SKM-1 (cell line): ENCODE data around the gene CCDC73.

Experiments
- DNase-seq: peaks from one replicate; lab custom pipeline; 2025; ENCODE audit not compliant: unreplicated experiment; lab: John Stamatoyannopoulos, UW

The CCDC73 gene

DNA sequence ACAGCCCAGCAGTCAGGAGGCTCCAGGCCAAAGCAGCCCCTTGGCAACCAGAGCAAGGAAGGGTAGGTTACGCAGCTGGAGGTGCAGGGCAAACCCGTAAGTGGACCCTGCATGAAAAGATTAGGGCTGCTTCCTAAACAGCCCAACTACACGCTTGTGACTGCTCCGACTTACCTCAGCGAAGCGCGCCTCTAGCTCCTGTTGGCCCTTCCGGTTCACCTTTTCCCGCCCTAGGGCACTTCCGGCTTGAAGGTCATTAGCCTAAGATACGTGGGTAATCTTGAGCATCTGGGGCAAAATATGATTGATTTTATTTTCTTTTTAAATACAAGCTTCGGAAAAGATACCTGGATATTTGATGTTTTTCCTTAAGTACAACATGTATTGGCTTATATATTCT, at the start of gene CCDC73:
CCDC73 (minus strand) TSS at position 224 of the 400 bp plus-strand sequence. CDS start 34,419 bp downstream, outside the sequence.
- DNase-seq, result no peak

DNA sequence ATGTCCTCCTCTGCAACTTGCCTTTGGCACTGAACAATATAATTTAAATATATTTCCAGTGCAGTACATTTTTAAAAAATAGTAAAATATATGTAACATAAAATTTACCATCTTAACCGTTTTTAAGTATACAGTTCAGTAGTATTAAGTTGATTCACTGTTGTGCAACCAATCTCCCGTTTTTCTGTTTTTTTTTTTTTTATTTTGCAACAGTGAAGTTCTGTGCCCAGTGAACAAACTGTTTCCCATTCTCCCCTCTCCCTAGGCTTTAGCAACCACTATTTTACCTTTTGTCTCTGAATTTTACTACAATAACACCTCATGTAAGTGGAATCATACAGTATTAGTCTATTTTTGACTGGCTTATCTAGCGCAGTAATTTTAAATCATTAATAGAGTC, 49.1 kb upstream of the CCDC73 start:
- DNase-seq, result no peak

DNA sequence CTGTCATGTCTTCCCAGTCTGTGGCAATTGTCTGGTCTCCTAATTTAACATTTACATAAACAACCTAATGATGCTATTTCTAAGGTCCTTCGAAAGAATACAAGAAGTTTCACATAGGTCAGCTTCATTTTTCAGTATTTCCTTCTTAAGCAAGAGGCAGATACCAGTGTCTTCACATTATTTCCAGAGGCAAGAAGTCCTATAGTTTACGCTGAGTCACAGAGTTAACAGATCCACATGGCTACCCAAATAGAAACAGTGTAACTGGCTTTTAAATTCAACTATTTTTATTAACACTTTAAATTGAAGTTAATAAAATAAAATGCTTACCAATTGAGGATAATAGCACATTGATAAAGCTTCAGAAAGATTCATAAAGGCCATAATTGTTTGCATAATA, 46.1 kb upstream of the CCDC73 start:
- no peak for DNase-seq

DNA sequence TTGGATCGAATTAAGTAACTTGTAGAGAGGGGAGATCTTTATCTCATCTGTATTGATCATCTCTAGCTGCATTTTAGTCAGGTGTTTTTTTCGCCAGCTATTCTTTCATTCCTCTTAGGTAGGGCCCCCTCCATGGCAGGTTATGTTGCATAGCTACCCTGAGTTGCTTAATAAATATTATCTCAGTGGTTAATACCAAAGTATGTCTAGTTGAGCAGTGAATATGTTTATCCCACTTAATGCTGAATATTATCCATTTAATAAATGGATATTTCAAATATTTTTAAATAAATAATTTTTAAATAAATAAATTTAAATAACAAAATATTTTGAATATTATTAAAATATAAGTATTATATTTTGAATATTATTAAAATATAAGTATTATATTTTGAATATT, 44.8 kb upstream of the CCDC73 start:
- DNase-seq, result no peak

DNA sequence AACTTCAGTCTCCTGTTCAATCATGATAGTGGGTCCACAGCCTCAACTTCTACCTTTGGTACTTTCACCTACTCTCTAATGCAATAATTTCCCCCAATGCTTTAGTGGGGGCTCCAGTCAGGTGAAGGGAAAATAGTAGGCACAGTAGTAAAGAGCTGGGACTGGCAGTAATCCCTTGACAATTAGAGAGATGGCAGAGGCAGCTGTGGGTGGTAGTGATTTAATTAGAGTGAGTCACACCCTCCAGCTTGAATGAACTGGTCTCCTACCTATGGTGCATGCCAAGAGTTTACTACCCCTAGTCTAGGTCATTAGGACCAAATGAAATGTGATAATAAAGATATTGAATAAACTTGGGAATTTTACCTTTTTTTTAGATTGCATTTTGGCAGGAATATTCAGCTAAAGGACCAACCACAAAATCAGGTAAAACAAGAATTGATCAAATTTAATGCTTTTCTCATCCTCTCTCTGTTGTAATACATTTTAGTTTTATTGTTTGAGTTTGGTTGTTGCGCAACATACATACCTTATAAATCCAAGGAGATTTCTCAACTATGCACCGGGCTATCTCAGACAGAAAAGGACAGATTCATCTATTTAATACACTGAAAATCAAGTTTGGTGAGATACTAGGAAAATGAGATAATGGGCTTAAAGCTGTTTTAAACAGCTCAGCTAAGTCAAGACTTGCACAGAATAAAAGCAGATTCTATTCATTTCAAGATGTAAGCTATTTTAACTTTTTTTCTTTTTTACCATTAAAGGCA, 44.2 kb upstream of the CCDC73 start:
- DNase-seq, result no peak

DNA sequence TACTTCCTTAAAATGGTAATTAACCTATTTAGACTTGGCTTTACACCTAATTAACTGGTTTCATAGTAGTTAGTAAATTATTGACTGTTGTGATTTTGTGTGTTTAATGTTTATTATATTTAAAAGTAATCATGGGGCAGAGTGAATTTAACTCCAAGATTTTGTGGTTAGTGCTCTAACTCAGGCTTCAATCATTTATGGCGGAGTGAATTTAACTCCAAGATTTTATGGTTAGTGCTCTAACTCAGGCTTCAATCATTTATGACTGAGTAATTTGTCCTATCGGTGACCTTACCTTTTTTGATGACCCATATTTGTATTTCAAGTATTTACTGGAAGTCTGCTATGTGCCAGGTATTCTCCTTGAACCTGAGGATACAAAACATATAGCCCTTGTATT, 42.5 kb upstream of the CCDC73 start:
- no peak for DNase-seq

DNA sequence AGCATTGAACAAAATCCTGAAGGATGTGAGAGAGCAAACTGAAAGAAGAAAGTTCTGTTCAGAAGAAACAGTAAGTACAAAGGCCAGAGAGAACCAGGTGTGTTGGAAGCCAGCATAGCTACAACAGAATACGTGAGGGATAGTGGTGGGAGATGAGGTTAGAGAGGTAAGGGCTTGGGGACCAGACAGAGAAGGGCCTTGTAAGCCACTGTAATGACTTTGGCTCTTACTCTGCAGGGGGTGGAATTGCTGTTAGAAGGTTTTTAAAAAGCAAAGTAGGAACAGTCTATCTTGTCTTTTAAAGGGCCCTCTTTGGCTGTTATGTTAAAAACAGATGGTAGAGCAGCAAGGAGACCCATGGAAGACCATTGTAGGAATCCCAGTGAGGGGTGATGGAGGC, 39.5 kb upstream of the CCDC73 start:
- no peak for DNase-seq

DNA sequence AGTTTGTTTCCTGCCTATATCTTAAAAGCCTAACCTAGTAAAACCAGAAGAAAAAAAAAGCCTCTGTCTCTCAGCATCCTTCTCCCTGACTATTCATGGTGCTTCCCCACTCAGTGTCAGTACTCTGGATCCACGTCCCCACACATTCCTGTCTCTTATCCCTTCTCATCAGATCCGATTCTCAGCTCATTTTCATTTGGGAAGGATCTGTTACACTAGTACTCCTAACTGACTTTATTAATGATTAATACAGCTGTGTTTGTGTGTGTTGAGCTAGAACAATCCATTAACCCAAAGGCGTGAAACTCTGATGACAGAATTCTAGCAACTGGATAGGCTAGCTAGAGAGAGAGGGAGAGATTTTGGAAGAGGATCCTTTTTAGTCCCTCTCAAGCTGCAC, 36.8 kb upstream of the CCDC73 start:
- DNase-seq, result no peak

DNA sequence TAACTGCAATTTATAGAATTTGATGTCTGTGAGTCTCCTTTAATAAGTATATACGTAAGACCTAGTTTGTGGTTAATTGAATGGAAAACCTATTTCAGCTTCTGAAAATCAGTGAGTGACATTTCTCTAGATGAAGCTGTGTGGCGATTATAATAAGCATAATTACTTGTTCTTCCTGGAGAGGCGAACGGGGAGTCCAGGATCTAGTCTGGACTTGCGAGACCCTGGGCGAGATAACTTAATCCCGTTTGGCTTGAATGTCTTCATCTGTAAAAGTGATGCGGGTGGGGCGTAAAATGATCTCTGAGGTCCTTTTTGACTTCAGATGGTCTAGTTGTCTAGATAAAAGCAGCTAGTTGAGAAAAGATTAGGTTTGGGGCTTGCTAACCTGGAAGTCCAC, 36.3 kb upstream of the CCDC73 start:
- no peak for DNase-seq

DNA sequence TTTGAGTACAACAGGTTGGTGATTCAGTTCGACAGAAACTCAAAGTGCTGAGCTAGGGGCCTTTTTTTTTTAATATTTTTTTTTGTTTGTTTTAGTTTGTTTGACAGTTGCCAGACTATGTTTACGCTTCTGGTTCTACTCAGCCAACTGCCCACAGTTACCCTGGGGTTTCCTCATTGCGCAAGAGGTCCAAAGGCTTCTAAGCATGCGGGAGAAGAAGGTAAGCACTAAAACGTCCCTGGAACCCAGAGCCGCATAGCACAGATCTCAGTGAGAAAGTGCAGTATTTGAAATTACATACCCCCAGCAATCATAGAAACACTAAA, 35.9 kb upstream of the CCDC73 start:
- peak; percentile 71 for DNase-seq

DNA sequence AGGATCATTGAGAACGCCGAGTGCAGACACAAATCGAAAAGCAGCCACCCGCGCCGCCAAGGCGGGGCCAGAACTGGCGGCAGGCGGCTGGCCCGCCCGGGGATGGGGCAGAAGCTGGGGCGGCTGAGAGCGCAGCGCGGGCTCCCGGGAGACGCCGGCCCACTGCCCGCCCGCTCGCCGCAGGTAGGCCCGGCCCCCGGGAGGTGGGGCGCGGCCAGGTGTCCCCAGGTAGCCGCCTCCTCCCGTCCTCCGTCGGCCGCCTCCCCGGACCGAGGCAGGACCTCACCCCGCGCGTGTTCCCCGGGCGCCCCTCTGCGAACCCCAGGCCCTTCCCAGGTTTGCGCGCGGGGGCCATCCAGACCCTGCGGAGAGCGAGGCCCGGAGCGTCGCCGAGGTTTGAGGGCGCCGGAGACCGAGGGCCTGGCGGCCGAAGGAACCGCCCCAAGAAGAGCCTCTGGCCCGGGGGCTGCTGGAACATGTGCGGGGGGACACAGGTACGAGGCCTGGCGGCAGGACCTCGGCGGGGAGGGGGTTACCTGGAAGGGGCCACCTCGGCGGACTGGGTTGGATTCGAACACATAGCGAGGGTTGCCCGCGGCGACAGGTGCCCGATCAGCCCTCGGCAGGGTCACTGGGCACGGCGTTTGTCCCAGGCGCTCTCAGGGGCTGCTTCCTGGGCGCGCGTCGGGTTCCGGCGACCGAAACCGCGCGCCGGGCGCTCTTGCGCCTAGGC, 35.4 kb upstream of the CCDC73 start, which contains the start of gene PRRG4:
PRRG4 (plus strand) TSS at position 248 of the 733 bp plus-strand sequence. CDS start 603 bp downstream, outside the sequence.
- peak; percentile 71 for DNase-seq

DNA sequence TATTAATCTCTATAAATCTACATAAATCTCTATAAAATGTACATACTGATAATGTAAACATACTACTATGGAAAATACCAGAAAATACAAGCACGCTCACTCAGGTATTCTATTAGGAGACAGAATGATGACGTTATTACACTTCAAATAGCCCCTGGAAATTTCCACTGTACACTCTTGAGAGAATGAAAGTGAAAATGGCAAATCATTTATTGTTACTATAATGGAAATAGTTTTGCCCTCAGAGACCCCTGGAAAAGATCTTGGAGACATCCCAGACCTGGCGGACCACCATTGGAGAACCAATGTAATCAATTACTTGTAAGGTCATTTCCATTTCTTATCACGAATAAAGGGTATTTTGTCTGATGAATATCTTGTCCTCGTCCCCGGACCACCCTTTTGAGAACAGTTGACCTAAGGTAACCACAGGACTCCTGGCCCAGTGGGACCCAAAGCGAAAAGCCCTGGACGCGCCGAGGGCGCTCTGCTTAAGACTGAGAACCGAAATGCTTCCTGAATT, 34.8 kb upstream of the CCDC73 start:
- no peak for DNase-seq

DNA sequence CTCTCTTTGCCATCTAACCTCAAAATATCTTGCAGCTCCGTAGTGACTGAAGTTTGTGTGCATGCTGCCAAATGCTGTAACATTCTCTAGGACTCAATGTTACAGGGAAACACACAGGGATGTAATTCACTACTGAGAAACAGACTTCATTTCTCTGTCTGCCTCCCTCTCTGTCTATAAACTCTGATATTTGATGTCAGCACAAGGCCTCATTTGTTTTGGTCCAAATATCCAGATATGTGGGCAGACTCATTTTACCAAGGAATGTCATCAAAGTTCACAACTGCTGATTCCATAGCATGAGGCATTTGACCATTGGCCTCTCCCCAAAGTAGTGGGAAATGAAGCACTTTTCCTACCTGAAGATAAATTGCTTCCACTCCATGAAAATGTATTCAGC, 32.8 kb upstream of the CCDC73 start:
- DNase-seq, result no peak

DNA sequence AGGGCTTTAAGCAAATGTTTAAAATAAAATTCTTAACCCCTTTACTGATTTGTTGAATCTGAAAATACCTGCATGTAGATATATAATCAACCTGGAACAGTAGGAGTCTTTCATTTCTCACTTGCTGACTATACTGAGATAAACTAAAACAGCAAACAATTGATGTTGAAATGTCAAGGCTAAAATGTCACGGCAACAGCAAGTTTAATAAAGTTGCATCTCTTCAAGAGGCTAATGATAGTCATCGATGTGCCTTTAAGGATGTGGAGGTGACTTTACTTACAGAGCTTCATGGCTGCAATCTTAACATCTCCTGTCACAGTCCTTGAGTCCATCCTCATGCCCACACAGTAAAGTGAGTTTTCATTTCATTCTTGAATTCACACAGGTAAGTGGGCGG, 31.7 kb upstream of the CCDC73 start:
- no peak for DNase-seq

DNA sequence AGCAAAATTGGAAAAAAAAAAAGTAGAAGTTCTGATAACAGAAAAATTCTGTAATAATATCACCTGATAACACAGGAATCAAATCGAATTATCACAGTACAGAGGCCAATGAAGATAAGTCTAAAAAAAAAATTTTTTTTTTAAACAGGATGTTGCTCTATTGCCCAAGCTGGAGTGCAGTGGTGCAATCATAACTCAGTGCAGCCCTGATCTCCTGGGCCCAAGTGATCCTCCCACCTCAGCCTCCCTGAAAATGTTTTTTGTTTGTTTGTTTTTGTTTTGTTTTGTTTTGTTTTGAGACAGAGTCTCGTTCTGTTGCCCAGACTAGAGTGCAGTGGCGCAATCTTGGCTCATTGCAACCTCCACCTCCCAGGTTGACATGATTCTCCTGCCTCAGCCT, 29.2 kb upstream of the CCDC73 start:
- DNase-seq, result peak; percentile 14

DNA sequence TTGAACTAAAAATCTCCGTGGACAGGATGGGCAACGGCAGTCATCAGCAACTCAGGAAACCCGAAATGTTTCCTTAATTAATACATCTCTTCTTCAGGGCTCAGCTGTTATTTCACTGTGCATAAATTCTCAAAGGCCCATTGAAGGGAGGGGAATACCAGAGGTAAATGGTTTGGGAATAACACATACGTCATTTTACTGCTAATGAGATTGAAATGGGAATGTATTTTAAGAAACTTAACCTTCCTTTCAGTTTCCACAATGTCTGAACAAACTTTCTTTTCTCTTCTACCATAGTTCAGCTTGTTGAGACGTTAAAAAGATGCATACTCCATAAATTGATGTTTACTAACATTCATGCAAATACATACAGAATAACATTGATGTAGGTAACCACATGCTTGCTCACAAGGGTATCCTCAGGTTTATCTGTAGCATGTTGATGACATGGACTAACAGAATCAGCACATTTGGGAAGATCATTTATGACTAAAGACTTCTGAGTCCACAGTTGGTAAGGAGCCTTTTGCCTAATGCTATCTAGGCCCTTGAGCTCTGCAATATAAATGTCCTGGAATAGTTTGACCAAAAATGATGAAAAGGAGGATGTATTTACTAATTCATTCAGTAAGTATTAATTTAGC, 27.6 kb upstream of the CCDC73 start:
- no peak for DNase-seq

DNA sequence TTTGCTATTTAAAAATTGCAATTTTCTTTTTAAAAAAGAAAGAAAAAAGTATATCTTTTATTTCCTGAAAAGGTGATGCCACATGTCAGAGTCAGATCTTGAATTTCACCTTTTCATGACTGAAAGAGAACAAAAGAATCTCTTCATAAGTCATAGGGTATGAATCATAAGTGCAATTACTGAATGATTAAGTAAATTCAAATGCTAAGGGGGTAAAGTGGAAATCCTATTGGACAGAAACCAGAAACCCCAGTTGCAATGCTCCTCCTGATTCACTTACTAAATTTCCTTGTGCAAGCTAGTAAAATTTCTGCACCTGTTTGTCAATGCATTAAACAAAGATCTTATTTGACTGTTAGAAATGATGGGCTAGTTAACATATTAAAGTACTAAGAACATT, 27.1 kb upstream of the CCDC73 start:
- no peak for DNase-seq

DNA sequence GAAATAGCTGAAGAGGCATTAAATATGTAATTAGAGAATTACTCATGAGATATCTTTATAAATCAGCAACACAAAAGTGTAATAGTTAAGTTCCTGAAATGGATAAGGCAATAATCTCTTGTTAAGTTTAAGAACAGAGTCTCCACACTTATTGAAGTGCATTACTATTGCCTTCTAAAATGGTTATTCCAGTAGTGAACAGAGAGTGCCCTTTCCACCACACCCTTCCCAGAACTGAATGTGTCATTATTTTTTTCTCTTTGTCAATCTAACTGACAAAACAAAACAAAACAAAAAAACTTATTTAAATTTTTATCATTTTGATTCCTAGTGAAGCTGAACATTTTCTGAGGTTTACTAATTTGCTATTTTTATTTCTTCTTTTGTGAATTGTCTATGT, 26.0 kb upstream of the CCDC73 start:
- no peak for DNase-seq

DNA sequence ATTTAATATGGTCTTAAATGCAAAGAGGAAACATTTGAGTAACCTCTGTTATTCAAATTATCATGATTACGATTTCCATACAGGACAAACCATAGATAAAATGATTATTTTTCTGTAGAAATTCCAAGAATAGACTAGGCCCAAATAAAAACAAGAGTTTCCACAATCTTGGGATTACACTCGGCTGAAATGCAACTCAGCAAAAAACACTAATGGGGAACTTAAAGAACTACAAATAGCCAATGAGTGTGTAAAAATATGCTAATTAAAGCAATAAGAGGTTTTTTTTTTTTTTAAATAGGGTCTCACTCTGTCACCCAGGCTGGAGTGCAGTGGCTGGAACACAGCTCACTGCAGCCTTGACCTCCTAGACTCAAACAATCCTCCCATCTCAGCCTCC, 24.7 kb upstream of the CCDC73 start:
- no peak for DNase-seq

DNA sequence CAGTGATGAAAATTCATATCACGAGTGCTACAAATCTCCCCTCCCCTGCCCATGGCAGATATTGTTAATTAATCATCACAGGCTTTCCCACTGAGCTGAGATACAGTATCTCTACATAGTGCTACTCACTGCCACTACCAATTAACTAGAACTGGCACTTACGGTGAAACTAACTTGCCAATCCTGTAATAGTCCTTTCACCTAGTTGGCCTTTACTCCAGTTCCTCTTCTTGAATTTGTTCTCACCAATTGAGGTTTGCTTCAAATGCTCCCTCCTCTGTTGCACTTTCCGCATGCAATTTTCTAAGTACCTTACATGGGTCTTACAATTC, 23.4 kb upstream of the CCDC73 start:
- DNase-seq, result no peak

DNA sequence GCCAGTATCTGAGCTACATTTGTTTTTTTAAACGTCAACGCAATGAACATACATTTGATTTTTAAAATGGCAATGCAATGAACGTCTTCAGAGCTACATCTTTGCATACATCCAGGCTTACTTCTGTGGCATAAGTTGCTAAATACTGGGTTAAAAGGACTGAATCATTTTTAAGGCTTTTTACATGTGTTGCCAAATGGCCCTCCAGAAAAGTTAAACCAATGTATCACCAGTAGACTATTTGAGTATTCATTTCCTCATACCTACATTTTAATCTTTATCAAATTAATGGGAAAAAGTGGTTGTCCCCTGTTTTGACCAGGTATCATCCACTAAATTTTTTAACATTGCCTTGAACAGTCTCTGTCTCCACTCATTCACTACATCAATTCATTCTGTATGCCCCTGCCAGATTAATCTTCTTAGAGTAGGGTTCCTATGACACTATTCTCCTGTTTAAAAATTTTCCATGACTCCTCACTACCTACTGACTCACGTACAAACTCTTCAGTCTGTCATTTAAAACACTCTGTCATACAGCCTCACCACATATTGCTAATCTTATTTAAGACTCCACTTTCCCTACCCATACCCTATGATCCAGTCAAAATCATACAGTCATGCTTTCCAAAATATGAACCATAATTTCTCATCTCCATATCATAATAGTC, 22.9 kb upstream of the CCDC73 start:
- DNase-seq, result no peak

DNA sequence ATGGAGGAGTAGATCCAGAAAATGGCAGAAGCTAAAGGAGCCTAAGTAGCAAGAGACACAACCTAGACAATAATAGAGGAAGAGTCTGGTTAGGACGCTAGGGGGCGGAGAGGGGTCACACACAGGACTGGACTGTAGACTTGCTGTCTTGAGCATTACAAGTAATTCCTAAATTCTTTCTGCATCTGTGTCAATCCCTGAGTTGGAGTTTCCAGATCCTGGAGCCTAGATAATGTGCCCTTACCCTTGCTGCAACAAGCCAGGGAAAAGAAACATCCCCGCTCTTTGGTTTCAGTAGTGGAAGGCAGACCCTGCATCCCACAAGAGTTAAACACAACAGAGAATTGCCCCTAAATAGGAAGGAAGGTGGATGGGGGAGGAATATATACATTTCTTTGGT, 14.9 kb upstream of the CCDC73 start:
- peak; percentile 76 for DNase-seq
